H9 (cell line): ENCODE measurements around the gene CACHD1. TPM values are rescaled to one million over a fixed set of nuclear protein-coding genes. Genes with fewer than 3 reads are reported as not detected.

Source experiments
- DNase-seq: peaks from one replicate; pipeline ENCODE4 v3.0.0-alpha.2; 2017
- H2AFZ ChIP-seq: one replicate; pipeline ENCODE4 v1.6.1; 2013; ENCODE audit warnings: mild to moderate bottlenecking, low read length, control low read depth, moderate library complexity
- H2AK5ac ChIP-seq: 2 replicates; pipeline ENCODE4 v1.6.1; 2013; ENCODE audit warnings: low read length, control low read depth, mixed read lengths; ENCODE audit not compliant: insufficient read length
- H2BK120ac ChIP-seq: one replicate; pipeline ENCODE4 v1.6.1; 2013; ENCODE audit warnings: low read depth, mild to moderate bottlenecking, low read length, control low read depth, inconsistent platforms; ENCODE audit not compliant: poor library complexity, severe bottlenecking
- H2BK12ac ChIP-seq: 2 replicates; pipeline ENCODE4 v1.6.1; 2013; ENCODE audit warnings: low read length, control low read depth, mixed read lengths, low read depth; ENCODE audit not compliant: insufficient read length
- H2BK15ac ChIP-seq: 2 replicates; pipeline ENCODE4 v1.6.1; 2013; ENCODE audit warnings: low read depth, low read length, control low read depth
- H2BK20ac ChIP-seq: one replicate; pipeline ENCODE4 v1.6.1; 2013; ENCODE audit warnings: low read depth, mild to moderate bottlenecking, low read length, control low read depth, inconsistent platforms; ENCODE audit not compliant: poor library complexity, severe bottlenecking
- H2BK5ac ChIP-seq: 2 replicates; pipeline ENCODE4 v1.6.1; 2013; ENCODE audit warnings: low read length, control low read depth, mixed read lengths; ENCODE audit not compliant: insufficient read length
- H3K14ac ChIP-seq: 2 replicates; pipeline ENCODE4 v1.6.1; 2013; ENCODE audit warnings: low read length, control low read depth; ENCODE audit not compliant: insufficient read depth
- H3K18ac ChIP-seq: 2 replicates; pipeline ENCODE4 v1.6.1; 2013; ENCODE audit warnings: low read depth, mild to moderate bottlenecking, mixed read lengths, low read length, control low read depth; ENCODE audit not compliant: insufficient read length
- H3K23ac ChIP-seq: 2 replicates; pipeline ENCODE4 v1.6.1; 2013; ENCODE audit warnings: low read length, control low read depth, mixed read lengths, low read depth; ENCODE audit not compliant: insufficient read length
- H3K23me2 ChIP-seq: 2 replicates; pipeline ENCODE4 v1.6.1; 2013; ENCODE audit warnings: low read depth, mild to moderate bottlenecking, mixed read lengths, low read length, control low read depth; ENCODE audit not compliant: insufficient read length, poor library complexity, severe bottlenecking
- H3K27ac ChIP-seq: 2 replicates; pipeline ENCODE4 v1.5.1; 2013; ENCODE audit warnings: low read length, control low read depth, mixed read lengths, low read depth; ENCODE audit not compliant: insufficient read length
- H3K27me3 ChIP-seq: 2 replicates; pipeline ENCODE4 v1.6.1; 2013; ENCODE audit warnings: low read length, control low read depth, inconsistent platforms; ENCODE audit not compliant: insufficient read depth
- H3K4ac ChIP-seq: 2 replicates; pipeline ENCODE4 v1.6.1; 2013; ENCODE audit warnings: low read depth, mild to moderate bottlenecking, control low read depth, inconsistent platforms, low read length, moderate library complexity
- H3K4me1 ChIP-seq: 2 replicates; pipeline ENCODE4 v1.6.1; 2013; ENCODE audit warnings: low read length, control low read depth, inconsistent platforms; ENCODE audit not compliant: insufficient read depth
- H3K4me2 ChIP-seq: 2 replicates; pipeline ENCODE4 v1.6.1; 2013; ENCODE audit warnings: low read length, control low read depth, mixed read lengths; ENCODE audit not compliant: insufficient read length, insufficient read depth
- H3K56ac ChIP-seq: 2 replicates; pipeline ENCODE4 v1.6.1; 2013; ENCODE audit warnings: low read depth, mild to moderate bottlenecking, mixed read lengths, low read length, control low read depth; ENCODE audit not compliant: insufficient read length
- H3K79me1 ChIP-seq: 2 replicates; pipeline ENCODE4 v1.6.1; 2013; ENCODE audit warnings: low read depth, mild to moderate bottlenecking, moderate library complexity, low read length, control low read depth, inconsistent platforms; ENCODE audit not compliant: insufficient read depth, poor library complexity, severe bottlenecking
- H3K79me2 ChIP-seq: 2 replicates; pipeline ENCODE4 v1.6.1; 2013; ENCODE audit warnings: low read length, control low read depth, inconsistent platforms; ENCODE audit not compliant: insufficient read depth
- H3K9ac ChIP-seq: 2 replicates; pipeline ENCODE4 v1.6.1; 2013; ENCODE audit warnings: low read length, control low read depth, mixed read lengths; ENCODE audit not compliant: insufficient read length; ENCODE audit errors: extremely low read depth
- H3K9me3 ChIP-seq: one replicate; pipeline ENCODE4 v1.6.1; 2013; ENCODE audit warnings: low read depth, low read length, inconsistent platforms; ENCODE audit not compliant: control insufficient read depth
- H3T11ph ChIP-seq: one replicate; pipeline ENCODE4 v1.6.1; 2013; ENCODE audit warnings: mild to moderate bottlenecking, low read length, control low read depth, inconsistent platforms
- H4K20me1 ChIP-seq: one replicate; pipeline ENCODE4 v1.6.1; 2013; ENCODE audit not compliant: control insufficient read depth, insufficient read length, insufficient read depth
- H4K5ac ChIP-seq: 2 replicates; pipeline ENCODE4 v1.6.1; 2013; ENCODE audit warnings: low read depth, mild to moderate bottlenecking, mixed read lengths, low read length, control low read depth; ENCODE audit not compliant: insufficient read length
- H4K8ac ChIP-seq: replicated peaks from 2 replicates; pipeline ENCODE4 v1.6.1; 2013; ENCODE audit warnings: low read length, control low read depth, mixed read lengths, low read depth; ENCODE audit not compliant: insufficient read length
- H4K91ac ChIP-seq: 2 replicates; pipeline ENCODE4 v1.6.1; 2013; ENCODE audit warnings: low read depth, mild to moderate bottlenecking, moderate library complexity, mixed read lengths, low read length, control low read depth; ENCODE audit not compliant: insufficient read length
- H3K27ac Mint-ChIP-seq, 3 experiments: 2 replicates in 2 of 3; 3 replicates in 1 of 3; pipeline ENCODE4 v1.8.0; 2020 to 2021; ENCODE audit warnings: mixed read lengths in 3 of 3, mild to moderate bottlenecking in 1 of 3, moderate library complexity in 1 of 3
- H3K27me3 Mint-ChIP-seq: 2 replicates; pipeline ENCODE4 v1.8.0; 2021; ENCODE audit warnings: low read depth, mild to moderate bottlenecking, moderate library complexity, mixed read lengths
- H3K36me3 Mint-ChIP-seq, 3 experiments: 2 replicates in 2 of 3; 3 replicates in 1 of 3; pipeline ENCODE4 v1.8.0; 2020 to 2021; ENCODE audit warnings: low read depth in 3 of 3, mixed read lengths in 3 of 3; ENCODE audit not compliant: insufficient read depth in 1 of 3
- H3K4me1 Mint-ChIP-seq, 2 experiments: 2 replicates each; pipeline ENCODE4 v1.8.0; 2020; ENCODE audit warnings: mixed read lengths in 2 of 2
- H3K4me3 Mint-ChIP-seq, 2 experiments: 2 replicates in 1 of 2; 3 replicates in 1 of 2; pipeline ENCODE4 v1.8.0; 2020 to 2021; ENCODE audit warnings: mild to moderate bottlenecking in 2 of 2, mixed read lengths in 2 of 2, moderate library complexity in 1 of 2
- H3K9me3 Mint-ChIP-seq, 2 experiments: 2 replicates in 1 of 2; 3 replicates in 1 of 2; pipeline ENCODE4 v1.8.0; 2020; ENCODE audit warnings: mild to moderate bottlenecking in 2 of 2, mixed read lengths in 2 of 2, moderate library complexity in 1 of 2
- CTCF ChIP-seq: fragments of 200-600 bp; sonication (generic); conservative IDR thresholded peaks from 3 replicates; pipeline ENCODE4 v1.8.0; 2021; ENCODE audit warnings: antibody characterized with exemption, mild to moderate bottlenecking
- WGBS: extraction: QIAGEN DNeasy Blood & Tissue Kit; methylation state at CpG from one replicate; pipeline ENCODE4 v1.1.7; 2013; ENCODE audit warnings: missing lambda C conversion rate, low lambda C conversion rate, mixed read lengths; ENCODE audit not compliant: insufficient read length; ENCODE audit errors: extremely low coverage; 5-methylcytosine and 5-hydroxymethylcytosine counted together
- total RNA-seq: library from RNA; stranded (reverse); gene quantifications from 2 replicates; pipeline ENCODE4 v1.2.1, GENCODE V29; 2021

Gene CACHD1
- total RNA-seq, 1 experiment from 2014 or later, result 94.2 TPM

GRCh38 chr1:64683419-64683818 is 213.5 kb downstream of the CACHD1 start:
- Histone ChIP-seq H3K9me3 (no peaks in the 10 kb centered on the region), H3K14ac (no peak overlapping the region), H2AK5ac (no peak overlapping the region), H3K79me1 (no peaks in the 10 kb centered on the region), H4K20me1 (no peaks in the 10 kb centered on the region), H4K91ac (no peak overlapping the region), H2AFZ (no peak overlapping the region), H2BK120ac (no peak overlapping the region), H3K9ac (no peak overlapping the region), H3K23me2 (no peaks in the 10 kb centered on the region), H3K23ac (no peak overlapping the region), H3K4me1 (0 out of 2 replicates have a peak, but pooled peaks cover 3% of the 10 kb centered on the region), H4K5ac (no peak overlapping the region), H3K27me3 (no peaks in the 10 kb centered on the region), H2BK15ac (no peak overlapping the region), H3K79me2 (no peaks in the 10 kb centered on the region), H3K27ac (no peak overlapping the region), H3K4ac (no peak overlapping the region), H2BK20ac (no peak overlapping the region), H2BK5ac (no peak overlapping the region), H3T11ph (no peak overlapping the region), H2BK12ac (no peak overlapping the region), H3K18ac (no peak overlapping the region), H4K8ac (no peak overlapping the region), H3K56ac (no peak overlapping the region), H3K4me2 (no peak overlapping the region)
- Mint-ChIP-seq H3K4me1 (peaks cover 9 to 10% of the 10 kb centered on the region in 2 experiments; a peak in 3 of 4 replicates), H3K9me3 (no peaks in the 10 kb centered on the region), H3K4me3 (no peak overlapping the region), H3K27me3 (no peaks in the 10 kb centered on the region; the same call in 1 of the 2 replicates), H3K36me3 (peaks cover 46 to 95% (median 85%) of the 10 kb centered on the region in 3 experiments; a peak in 6 of 7 replicates), H3K27ac (no peak overlapping the region)
- WGBS, result no CpG with 5 or more reads among the region's 2 CpGs
- no peak for DNase-seq
- no peak for TF ChIP-seq CTCF
